ENCODE data around the gene DGKB. TPM values are rescaled to one million over a fixed set of nuclear protein-coding genes. Genes with fewer than 3 reads are reported as not detected.

DGKB gene
- total RNA-seq, 2 donors from 2014 or later: not detected

GRCh38 chr7:14828053-14828452 is 74.5 kb downstream of the DGKB start:
- Mint-ChIP-seq H3K27me3 (no peaks in the 10 kb centered on the region), H3K27ac (no peak overlapping the region), H3K4me3 (no peak overlapping the region), H3K4me1 (ENCODE audit: low read depth in 2 of 2) (no peaks in the 10 kb centered on the region), H3K36me3 (no peaks in the 10 kb centered on the region), H3K9me3 (peaks cover 12% of the 10 kb centered on the region)
- ATAC-seq: no peak
- no peak for DNase-seq (ENCODE audit: low spot score)

- H3K27me3 Mint-ChIP-seq: no peaks in the 10 kb centered on the region
- no peaks in the 10 kb centered on the region for H3K36me3 Mint-ChIP-seq
- H3K4me1 Mint-ChIP-seq (ENCODE audit: low read depth in 2 of 2): no peaks in the 10 kb centered on the region
- H3K4me3 Mint-ChIP-seq: no peak overlapping the region
- DNase-seq (ENCODE audit: low spot score) (no peak), ATAC-seq (no peak)
- H3K27ac Mint-ChIP-seq: no peak overlapping the region
- H3K9me3 Mint-ChIP-seq: peaks cover 14% of the 10 kb centered on the region
These were observed 76.1 kb downstream of the DGKB start for GRCh38 chr7:14826426-14826825.

GRCh38 chr7:14825912-14826311 is 76.6 kb downstream of the DGKB start:
- Mint-ChIP-seq H3K9me3 (peaks cover 14% of the 10 kb centered on the region), H3K27ac (no peak overlapping the region), H3K36me3 (no peaks in the 10 kb centered on the region), H3K4me1 (ENCODE audit: low read depth in 2 of 2) (no peaks in the 10 kb centered on the region), H3K27me3 (no peaks in the 10 kb centered on the region), H3K4me3 (no peak overlapping the region)
- ATAC-seq (no peak), DNase-seq (ENCODE audit: low spot score) (no peak)

DNA sequence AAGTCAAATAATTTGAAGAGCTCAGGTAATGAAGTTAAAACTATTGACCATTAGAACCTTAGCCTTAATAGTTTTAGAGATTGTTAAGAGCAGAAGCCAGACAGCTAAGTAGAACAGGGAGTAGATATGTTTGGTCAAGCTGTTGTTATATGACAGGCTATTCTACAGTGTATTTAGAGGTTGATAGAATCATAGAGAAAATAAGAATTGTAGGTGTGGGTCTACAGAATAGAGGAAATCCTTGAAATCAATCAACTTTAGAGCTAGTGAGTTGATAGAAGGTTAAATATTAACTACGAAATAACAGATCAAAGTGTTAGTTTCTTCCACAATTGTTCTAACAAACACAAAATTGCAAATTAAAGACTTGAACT is 80.1 kb downstream of the DGKB start:
- H3K27ac Mint-ChIP-seq: no peak overlapping the region
- no peaks in the 10 kb centered on the region for H3K36me3 Mint-ChIP-seq
- ATAC-seq (no peak), DNase-seq (ENCODE audit: low spot score) (no peak)
- H3K27me3 Mint-ChIP-seq: no peaks in the 10 kb centered on the region
- H3K4me3 Mint-ChIP-seq: no peak overlapping the region
- peaks cover 7% of the 10 kb centered on the region for H3K9me3 Mint-ChIP-seq
- no peaks in the 10 kb centered on the region for H3K4me1 Mint-ChIP-seq (ENCODE audit: low read depth in 2 of 2)

DNA sequence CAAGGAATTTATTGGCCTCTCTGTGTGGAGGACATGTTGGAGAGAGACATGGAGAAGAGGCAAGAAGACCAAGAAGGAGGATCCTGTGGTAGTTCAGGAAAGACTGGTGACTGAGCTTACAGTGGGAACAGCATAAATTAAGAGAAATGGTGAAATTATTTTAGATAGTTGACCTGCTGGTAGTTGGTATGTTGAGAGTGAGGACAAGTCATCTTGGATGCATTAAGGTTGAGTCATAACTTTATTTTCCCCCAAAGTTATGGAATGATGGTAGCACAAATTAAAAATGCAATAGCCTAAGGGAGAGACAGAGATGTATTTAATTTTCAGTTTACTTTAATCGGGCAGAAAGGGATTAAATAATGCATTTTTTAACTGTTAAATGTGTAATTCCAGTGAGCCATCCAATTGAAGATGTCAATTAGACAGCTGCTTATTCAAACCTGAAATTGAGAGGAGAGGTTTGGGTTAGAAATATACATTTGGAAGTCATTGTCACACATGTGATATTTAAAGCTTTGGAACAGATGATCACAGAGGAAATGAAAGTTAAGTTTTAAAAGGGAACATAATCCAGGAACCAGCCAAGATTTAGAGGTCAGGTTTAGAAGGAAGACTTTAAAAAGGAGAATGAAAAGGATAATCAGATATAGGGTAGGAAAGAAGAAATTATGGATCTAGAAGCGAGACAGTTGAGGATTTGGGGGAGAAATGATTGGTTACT is 80.6 kb downstream of the DGKB start:
- Mint-ChIP-seq H3K27me3 (no peaks in the 10 kb centered on the region), H3K4me3 (no peak overlapping the region), H3K9me3 (peaks cover 7% of the 10 kb centered on the region), H3K36me3 (no peaks in the 10 kb centered on the region), H3K27ac (no peak overlapping the region), H3K4me1 (ENCODE audit: low read depth in 2 of 2) (no peaks in the 10 kb centered on the region)
- ATAC-seq (no peak), DNase-seq (ENCODE audit: low spot score) (no peak)

- no peak for ATAC-seq
- Mint-ChIP-seq H3K27ac (no peak overlapping the region), H3K27me3 (no peaks in the 10 kb centered on the region), H3K36me3 (no peaks in the 10 kb centered on the region), H3K4me1 (ENCODE audit: low read depth in 2 of 2) (no peaks in the 10 kb centered on the region), H3K9me3 (peaks cover 14% of the 10 kb centered on the region), H3K4me3 (no peak overlapping the region)
- no peak for DNase-seq (ENCODE audit: low spot score)
These were observed 83.7 kb downstream of the DGKB start for GRCh38 chr7:14818871-14819270.

GRCh38 chr7:14817829-14818614 is 84.5 kb downstream of the DGKB start:
- Mint-ChIP-seq H3K4me3 (no peak overlapping the region), H3K36me3 (no peaks in the 10 kb centered on the region), H3K9me3 (peaks cover 14% of the 10 kb centered on the region), H3K27ac (no peak overlapping the region), H3K4me1 (ENCODE audit: low read depth in 2 of 2) (no peaks in the 10 kb centered on the region), H3K27me3 (no peaks in the 10 kb centered on the region)
- no peak for ATAC-seq
- DNase-seq (ENCODE audit: low spot score): no peak

GRCh38 chr7:14807507-14807906 is 95.0 kb downstream of the DGKB start:
- peaks cover 6% of the 10 kb centered on the region for H3K9me3 Mint-ChIP-seq
- ATAC-seq: no peak
- H3K4me1 Mint-ChIP-seq (ENCODE audit: low read depth in 2 of 2): no peaks in the 10 kb centered on the region
- H3K27ac Mint-ChIP-seq: no peak overlapping the region
- no peak overlapping the region for H3K4me3 Mint-ChIP-seq
- H3K36me3 Mint-ChIP-seq: no peaks in the 10 kb centered on the region
- DNase-seq (ENCODE audit: low spot score): no peak
- no peaks in the 10 kb centered on the region for H3K27me3 Mint-ChIP-seq

GRCh38 chr7:14806891-14807290 is 95.7 kb downstream of the DGKB start:
- no peaks in the 10 kb centered on the region for H3K27me3 Mint-ChIP-seq
- H3K4me1 Mint-ChIP-seq (ENCODE audit: low read depth in 2 of 2): no peaks in the 10 kb centered on the region
- no peak overlapping the region for H3K4me3 Mint-ChIP-seq
- peaks cover 6% of the 10 kb centered on the region for H3K9me3 Mint-ChIP-seq
- no peaks in the 10 kb centered on the region for H3K36me3 Mint-ChIP-seq
- DNase-seq (ENCODE audit: low spot score) (no peak), ATAC-seq (no peak)
- no peak overlapping the region for H3K27ac Mint-ChIP-seq

- ATAC-seq (no peak), DNase-seq (ENCODE audit: low spot score) (no peak)
- Mint-ChIP-seq H3K27ac (no peak overlapping the region), H3K36me3 (no peaks in the 10 kb centered on the region), H3K9me3 (peaks cover 11% of the 10 kb centered on the region), H3K27me3 (no peaks in the 10 kb centered on the region), H3K4me1 (ENCODE audit: low read depth in 2 of 2) (no peaks in the 10 kb centered on the region), H3K4me3 (no peak overlapping the region)
These were observed 97.3 kb downstream of the DGKB start for GRCh38 chr7:14805105-14805719.

- no peaks in the 10 kb centered on the region for H3K4me1 Mint-ChIP-seq (ENCODE audit: low read depth in 2 of 2)
- DNase-seq (ENCODE audit: low spot score): no peak
- no peaks in the 10 kb centered on the region for H3K36me3 Mint-ChIP-seq
- ATAC-seq: no peak
- no peak overlapping the region for H3K4me3 Mint-ChIP-seq
- H3K27me3 Mint-ChIP-seq: no peaks in the 10 kb centered on the region
- peaks cover 13% of the 10 kb centered on the region for H3K9me3 Mint-ChIP-seq
- no peak overlapping the region for H3K27ac Mint-ChIP-seq
These were observed 101.9 kb downstream of the DGKB start for GRCh38 chr7:14800664-14801063.

GRCh38 chr7:14793151-14793550 is 109.4 kb downstream of the DGKB start:
- no peak overlapping the region for H3K27ac Mint-ChIP-seq
- DNase-seq (ENCODE audit: low spot score) (no peak), ATAC-seq (no peak)
- H3K27me3 Mint-ChIP-seq: no peaks in the 10 kb centered on the region
- H3K4me3 Mint-ChIP-seq: no peak overlapping the region
- peaks cover 13% of the 10 kb centered on the region for H3K9me3 Mint-ChIP-seq
- no peaks in the 10 kb centered on the region for H3K36me3 Mint-ChIP-seq
- H3K4me1 Mint-ChIP-seq (ENCODE audit: low read depth in 2 of 2): no peaks in the 10 kb centered on the region

DNA sequence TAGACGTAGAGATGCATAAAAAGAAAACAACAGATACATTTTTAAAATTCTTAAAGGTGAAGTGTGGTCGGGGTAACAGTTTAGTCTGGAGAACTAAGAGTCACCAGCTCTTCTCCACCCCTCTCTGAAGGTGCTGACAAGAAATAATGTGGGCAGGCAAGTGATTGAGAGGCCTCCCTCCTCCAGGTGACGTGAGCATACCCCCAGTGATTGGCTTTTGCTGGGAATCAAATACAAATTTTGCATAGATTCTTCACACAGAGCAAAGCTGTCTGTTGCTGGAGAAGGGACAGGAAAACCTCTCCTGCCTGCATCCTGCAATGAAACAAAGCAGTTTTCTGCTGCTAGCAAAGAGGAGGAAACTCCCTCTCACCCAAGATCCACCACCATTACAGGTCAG is 115.0 kb downstream of the DGKB start:
- H3K36me3 Mint-ChIP-seq: no peaks in the 10 kb centered on the region
- peaks cover 12% of the 10 kb centered on the region for H3K9me3 Mint-ChIP-seq
- no peak for DNase-seq (ENCODE audit: low spot score)
- no peaks in the 10 kb centered on the region for H3K27me3 Mint-ChIP-seq
- H3K4me3 Mint-ChIP-seq: no peak overlapping the region
- no peak overlapping the region for H3K27ac Mint-ChIP-seq
- no peaks in the 10 kb centered on the region for H3K4me1 Mint-ChIP-seq (ENCODE audit: low read depth in 2 of 2)
- no peak for ATAC-seq

- no peaks in the 10 kb centered on the region for H3K4me1 Mint-ChIP-seq (ENCODE audit: low read depth in 2 of 2)
- H3K36me3 Mint-ChIP-seq: no peaks in the 10 kb centered on the region
- no peak for DNase-seq (ENCODE audit: low spot score)
- peak in 1 of 2 donors; percentile 24 for ATAC-seq
- H3K27me3 Mint-ChIP-seq: no peaks in the 10 kb centered on the region
- peaks cover 9% of the 10 kb centered on the region for H3K9me3 Mint-ChIP-seq
- H3K4me3 Mint-ChIP-seq: no peak overlapping the region
- no peak overlapping the region for H3K27ac Mint-ChIP-seq
These were observed 116.1 kb downstream of the DGKB start for GRCh38 chr7:14786314-14786895.
